NCI-H774 (cell line): ENCODE results near the gene PCP2.

Source experiments
- DNase-seq: peaks from one replicate; lab custom pipeline; 2025; lab: John Stamatoyannopoulos, UW

PCP2 gene

DNA sequence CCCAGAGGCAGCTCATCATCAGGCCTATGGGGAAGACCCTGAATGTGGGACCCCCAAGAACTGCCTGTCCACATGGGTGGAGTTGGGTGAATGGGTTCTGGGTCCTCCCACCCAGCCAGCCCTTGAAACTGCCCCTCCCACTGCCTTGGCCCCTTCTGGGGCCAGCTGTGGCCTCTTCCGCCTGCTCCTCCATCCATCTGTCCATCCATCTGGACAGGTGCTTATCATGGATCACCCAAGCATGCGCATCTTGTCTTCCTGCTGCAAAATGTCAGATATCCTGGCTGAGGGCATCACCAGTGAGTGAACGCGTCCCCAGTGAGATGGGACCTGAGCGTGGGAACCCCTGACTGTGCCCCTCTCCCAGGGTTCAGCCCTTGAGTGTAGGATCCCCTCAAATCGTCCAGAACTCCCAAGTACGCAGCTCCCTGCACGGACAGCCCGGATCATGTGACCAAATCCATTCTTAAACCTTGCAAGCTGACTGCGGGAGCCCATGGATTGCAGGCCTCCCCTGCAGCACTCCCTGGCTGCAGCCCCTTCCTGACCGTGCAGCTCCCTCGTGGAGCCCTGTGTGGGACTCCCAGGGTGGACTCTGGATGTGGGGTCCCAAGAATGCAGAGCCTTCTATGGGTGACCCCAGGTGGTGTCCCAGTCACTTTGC, 5.4 kb upstream of the PCP2 start:
- no peak for DNase-seq

DNA sequence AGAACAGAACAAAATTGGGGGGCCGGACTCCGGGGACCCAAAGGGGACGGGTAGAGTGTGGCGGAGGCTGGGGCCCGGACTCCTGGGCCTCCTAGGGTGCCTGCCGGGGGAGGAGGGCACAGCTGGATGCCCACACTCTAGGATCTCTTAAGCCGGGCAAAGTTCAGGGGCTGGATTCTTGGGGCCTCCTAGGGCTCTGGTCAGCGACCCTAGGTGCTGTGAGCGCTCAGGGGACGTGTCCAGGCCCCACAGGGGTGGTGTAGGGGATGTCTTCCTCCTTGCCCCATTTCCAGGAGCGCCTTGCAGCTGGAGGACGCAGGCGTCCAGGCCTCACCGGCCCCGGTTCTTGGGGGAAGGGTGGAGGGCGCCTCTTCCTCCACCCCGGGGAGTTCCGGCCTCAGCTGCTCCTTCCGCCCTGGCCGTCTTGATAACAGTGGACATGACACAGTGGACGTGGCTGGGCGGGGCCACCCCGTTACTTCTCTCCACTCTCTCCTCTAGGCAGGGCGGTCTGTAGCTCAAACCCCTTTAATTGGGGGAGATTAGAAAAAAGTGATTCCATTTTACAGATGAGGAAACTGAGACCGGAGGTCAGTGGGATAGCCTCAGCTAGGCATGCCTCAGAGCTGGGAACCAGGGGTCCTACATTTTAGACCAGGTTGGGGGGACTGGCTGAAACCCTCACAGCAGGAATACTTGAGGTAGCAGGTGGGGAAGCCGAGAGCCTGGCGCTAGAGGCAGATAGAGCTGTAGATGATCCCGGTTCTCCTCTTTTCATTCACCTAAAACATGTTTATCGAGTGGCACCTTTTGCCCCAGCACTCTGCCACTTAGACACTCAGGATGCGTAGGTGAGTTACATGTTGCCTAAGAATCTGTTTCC, 4.1 kb upstream of the PCP2 start:
- DNase-seq, result no peak

DNA sequence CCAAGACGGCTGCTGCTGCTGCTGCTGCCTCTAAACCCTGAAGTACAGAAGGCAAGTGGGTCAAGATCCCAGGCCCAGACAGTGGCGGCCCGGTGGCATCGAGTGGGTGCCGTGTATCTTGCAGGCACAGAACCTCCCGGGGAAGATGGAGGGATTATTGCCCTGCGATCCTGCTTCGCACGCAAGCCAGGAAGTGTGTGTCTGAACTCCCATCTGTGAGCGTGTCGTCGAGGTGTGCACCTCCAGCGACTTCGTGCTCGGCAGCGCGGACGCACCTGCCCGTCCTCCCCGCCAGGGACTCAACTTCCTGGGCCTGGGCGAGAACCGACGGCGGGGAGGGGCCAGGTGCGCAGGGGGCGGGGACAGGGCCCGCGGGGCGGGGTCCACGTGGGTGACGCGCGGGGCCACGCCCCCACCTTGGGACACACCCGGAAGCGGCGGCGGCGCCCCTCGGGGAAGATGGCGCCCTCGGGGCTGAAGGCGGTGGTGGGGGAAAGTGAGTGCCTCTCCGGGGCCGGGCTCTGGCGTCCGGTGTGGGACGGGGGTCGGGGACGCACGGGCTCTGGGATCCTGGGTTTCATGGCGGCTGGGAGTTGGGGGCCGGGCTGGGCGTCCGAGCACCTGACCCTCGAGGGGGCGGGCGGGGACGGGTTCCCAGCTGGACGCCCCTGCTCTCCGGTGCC, 3.3 kb upstream of the PCP2 start, which contains the start of gene STXBP2:
TSS of gene STXBP2 (plus strand) at position 420 of the 683 bp plus-strand sequence. CDS start at position 460, 40 bp downstream.
- peak; percentile 86 for DNase-seq

DNA sequence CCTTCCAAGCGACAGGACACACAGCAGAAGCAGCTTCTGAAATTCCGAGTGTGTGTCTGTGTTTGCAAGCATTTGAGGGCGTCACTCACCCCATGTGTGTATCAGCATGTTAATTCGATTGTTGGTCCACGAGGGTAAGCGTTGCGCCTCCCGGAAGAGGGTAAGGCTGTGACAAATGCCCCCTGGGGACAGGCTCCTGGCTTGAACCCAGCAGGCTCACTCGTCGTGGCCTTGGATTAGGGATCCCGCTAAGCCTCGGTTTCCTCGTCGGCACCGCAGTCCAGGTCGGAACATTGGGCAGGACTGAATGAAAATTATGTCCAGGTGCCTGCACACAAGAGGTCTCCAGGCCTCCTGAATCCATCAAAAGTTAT, 2.8 kb upstream of the PCP2 start:
- no peak for DNase-seq

DNA sequence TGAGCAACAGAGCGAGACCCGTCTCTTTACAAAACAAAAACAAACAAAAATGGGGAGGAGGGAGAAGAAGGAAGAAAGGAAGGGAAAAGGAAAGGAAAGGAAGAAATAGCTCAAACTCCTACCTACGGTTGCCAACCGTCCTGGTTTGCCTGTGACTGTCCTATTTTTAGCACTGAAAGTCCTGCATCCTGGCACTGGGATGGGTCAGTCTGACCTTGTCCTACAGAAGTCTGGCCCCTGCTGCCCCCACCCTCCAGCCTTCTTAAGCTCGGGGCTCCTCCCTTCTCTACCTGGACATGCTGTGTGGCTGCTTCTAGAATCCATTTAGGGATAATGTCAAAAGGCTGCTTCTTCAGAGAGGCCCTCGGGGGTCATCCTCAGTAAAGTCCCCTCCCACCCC, 2.2 kb upstream of the PCP2 start:
- no peak for DNase-seq

DNA sequence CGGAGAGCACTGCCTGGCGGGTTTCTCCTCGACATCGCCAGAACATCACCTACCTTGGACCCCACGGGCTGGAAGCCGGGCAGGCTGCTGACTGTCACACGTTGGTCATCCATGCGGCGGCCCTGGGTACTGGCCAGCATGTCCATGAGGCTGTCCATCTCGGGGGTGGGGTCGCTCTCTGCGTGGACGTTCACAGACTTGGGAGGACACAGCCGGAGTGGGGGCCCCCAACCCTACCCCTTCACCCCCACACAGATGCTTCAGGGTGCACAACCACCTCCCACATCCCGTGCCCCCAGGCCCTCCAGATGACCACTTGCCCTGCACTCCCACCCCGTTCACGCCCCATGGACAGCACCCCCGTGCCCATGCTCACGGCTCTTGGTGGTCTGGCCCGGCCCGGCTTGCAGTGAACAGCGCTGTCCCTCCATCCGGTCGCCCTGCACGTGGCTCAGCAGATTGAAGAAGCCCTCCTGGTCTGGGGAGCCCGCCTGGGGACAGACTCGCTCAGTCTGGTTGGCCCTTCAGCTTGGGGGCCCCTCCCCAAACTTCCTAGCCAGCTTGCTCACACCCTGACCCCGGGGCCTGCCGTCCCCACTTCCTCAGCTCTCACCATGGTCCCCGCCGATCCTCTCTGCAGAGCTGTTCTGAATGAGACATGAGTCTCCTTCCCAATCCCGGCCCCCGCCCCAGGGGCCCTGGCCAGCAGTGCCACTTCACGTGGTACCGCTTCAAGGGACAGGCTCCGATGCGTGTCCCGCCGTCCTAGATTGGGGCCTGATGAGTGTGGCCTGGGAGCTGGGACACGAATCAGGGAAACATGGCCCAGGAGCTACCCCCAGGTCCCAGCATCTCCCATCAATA, 947 bp downstream of the PCP2 start:
- DNase-seq, result no peak

DNA sequence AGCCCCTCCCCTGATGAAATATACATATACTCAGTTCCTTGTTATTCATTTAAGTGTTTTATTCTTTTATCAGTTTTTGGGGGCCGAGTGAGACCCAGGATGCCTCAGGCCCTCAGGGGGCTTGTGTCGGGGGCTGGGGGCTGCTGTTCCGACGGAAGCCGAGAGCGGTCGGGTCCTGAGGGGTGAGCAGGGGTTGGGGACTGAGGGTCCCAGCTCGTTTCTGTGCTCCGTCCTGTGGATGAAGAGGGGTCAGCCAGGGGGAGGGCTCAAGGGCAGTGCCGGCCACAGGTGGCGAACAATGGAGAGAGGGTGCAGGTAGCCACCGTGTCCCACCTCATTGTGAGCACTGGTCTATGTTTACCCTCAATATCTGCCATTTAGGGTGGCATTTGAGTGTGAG, 1.9 kb downstream of the PCP2 start:
- no peak for DNase-seq

DNA sequence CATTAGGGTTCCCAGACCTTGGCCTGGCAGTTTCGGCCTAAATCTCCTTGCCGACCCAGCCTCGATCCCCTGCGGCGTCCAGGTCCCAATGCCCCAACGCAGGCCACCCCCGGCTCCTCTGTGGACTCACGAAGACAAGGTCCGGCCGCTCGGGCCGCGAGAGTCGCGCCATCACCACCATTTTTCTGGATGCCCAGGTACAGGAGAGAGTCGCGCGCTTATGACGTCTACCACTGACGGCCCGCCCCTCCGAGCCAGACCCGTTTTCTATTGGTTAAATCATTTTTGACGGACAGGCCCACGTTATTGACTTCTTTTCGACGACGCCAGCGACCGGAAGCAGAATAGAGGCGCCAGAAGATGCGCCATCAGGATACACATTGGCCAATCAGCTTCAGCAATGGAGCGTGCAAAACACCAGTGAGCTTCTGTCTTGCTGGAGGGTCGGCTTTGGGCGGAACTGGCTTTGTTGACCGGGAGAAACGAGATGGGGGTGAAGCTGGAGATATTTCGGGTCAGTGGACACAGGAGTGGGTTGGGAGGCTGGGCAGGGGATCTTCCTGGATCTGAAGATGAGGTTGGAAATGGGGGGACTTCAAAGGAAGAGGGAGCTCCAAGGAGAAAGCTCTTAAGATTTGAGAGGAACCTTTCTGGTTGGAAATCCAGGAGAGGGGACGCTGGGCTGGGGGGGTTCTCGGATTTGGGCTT, 4.0 kb downstream of the PCP2 start, which contains the start of the genes PET100 and XAB2:
TSS of gene PET100 (plus strand) at position 447 of the 708 bp plus-strand sequence. CDS start at position 488, 41 bp downstream.
TSS of gene XAB2 (minus strand) at position 199 of the 708 bp plus-strand sequence. CDS start at position 181, 18 bp downstream.
- peak; percentile 97 for DNase-seq

DNA sequence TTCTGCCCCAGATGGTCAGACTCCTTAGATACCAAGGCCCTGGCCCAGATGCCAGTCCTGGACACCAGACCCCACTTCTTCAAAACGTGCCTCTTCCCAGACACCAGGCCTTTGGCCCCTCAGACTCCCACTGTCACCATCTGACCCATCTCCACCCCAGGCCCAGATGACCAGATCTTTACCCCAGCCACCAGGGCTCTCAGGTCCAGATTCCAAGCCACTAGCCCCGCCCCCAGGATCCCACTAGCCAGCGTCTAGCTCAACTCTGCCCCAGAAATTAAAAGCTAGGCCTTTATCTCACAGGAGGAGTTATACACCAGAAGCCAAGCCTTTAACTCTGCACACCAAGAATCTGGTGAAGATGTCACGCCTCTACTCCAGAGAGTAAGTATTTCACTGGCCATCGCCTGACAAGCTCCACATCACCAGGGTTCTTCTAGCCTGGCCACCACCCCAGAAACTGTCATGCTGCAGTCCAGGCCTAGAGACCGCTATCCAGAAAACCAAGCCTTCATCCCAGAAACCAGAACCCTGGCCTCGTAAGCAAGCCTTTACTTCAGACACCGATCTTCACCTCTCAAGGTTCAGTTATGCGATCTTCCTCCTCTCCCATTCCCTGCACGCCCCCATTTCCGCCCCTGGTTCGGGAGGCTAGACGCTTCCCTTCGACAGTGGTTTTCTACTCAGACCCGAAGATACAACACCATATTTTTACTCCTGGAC, 4.8 kb downstream of the PCP2 start:
- DNase-seq, result no peak

DNA sequence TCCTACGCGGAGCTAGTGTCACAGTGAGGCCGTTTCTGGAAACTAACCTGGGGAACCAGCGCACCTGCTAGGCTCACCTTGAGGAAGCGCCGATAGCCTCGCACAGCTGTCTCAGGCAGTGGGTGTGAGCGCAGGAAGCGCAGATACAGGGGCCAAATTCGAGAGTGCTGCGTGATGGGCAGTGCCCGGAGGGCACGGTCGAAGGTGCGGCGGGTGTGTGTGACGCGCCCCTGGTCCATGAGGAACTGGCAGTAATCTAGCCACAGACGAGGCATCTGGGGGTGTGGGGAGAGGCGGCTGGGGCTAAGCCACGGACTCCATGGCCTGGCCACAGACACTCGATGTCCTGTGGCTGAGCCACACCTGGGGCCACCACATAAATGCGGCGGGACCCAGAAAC, 6.4 kb downstream of the PCP2 start:
- DNase-seq, result no peak

DNA sequence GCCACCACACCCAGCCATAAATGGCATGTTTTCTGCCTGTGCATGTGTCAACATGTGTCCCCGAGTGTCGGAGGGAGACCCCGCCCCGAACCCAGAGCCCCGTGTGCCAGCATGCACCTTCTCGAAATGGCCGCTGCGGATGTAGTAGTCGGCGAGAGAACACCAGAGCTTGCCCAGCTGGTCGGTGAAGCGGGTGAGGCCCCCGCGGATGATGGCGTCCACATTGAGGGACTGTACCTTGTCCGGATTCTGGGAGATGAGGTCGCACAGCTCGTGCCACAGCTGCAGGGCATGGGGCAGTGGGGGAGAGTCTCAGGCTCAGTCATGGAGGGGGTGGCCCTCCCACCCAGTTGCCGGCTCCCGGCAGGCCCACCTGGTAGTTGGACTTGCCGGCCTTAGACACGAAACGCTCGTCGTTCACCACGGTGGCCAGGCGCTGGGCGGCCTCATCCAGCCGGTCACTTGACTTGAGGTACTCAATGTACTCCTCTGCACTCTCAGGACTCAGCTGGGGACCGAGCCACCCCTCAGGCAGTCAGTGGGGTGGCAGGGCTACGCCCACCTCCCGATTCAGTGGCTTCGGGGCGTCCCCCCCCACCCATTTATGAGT, 7.7 kb downstream of the PCP2 start:
- no peak for DNase-seq

DNA sequence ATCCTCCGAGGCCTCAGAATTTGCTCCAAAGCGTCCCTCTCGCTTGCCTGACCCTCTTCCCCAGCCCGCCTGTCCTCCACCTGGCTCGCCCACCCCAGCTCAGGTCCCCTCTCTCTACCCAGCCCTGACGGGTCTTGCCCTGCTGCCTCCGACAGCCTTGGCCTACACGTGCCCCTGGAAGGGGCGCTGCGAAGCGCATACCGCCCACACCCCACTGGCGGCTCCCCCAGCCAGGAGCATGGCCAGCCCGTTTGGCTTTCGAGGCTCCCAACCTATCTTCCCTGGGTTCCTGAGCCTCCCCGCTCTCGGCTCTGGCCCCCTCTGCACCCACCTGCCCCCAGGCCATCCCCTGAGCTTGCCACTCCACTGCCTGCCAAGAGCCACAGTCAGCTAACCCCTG, 8.7 kb downstream of the PCP2 start:
- DNase-seq, result no peak

DNA sequence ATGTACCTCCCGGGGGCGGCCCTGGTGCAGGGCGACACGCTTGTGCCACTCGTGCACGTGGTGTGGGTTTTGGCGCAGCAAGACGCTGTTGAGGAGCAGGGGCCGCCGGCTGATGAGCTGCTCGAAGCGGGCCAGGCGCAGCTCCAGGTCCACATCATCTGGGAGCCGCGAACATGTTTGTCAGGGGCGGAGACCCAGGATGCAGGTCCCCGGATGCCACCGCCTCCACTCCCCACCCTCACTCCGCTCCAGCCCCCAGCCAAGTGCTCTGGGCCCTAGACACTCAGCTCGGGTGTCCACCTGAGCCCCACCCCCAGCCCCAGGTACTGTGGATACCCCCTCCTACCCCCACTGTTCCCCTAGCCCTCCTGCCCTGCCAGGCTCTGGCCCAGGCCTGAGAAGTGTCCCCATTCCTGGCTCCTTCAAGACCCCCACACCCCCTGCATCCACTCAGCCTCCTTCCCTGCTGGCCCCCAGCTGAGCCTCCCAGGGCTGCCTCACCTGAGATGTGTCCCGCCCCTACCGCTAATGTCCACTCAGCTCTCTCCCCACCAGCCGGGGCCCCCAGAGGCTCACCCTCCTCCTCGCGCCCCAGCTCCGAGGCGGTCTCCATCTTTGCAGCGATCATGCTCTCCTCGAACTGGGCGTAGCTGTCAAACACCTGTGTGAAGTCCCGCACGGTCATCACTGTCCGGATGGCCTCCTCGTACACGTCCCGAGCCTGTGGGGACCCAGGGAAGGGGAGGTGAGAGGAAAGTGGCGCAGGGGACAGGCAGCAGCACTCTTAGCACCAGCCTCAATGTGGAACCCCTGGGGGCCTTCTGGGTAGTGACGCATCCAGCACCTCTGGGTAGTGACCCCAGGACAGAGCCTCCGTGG, 9.6 kb downstream of the PCP2 start:
- no peak for DNase-seq

DNA sequence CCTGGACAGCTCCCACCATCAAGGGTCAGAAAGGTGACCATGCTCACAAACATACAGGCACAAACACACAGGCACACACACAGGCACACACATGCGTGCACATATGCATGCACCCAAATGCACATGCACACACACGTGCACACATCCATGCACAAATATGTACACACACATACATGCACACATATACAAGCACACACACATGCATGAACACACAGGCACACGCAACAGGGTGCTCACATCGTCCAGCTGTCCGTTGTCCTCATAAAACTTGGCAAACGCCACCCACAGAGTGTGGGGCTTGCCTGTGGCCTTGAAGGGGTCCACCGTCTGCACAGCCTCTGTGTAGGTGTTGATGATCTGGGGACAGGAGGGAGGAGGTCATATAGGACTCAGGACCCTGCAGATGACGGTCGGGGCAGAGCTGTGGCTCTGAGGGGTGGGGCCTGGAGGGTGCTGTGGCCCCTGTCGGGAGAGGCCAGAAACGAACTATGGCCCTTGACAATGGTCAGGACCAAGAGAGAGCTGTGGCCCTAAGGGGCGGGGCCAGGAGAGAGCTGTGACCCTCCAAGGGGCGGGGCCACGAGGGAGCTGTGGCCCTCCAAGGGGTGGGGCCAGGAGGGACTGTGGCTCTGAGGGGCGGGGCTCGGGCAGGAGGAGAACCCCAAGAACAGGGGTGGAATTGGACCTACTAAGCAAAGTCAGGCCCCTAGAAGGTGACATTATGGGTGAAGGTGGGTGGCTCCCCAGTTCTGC, 10.4 kb downstream of the PCP2 start:
- DNase-seq, result no peak

DNA sequence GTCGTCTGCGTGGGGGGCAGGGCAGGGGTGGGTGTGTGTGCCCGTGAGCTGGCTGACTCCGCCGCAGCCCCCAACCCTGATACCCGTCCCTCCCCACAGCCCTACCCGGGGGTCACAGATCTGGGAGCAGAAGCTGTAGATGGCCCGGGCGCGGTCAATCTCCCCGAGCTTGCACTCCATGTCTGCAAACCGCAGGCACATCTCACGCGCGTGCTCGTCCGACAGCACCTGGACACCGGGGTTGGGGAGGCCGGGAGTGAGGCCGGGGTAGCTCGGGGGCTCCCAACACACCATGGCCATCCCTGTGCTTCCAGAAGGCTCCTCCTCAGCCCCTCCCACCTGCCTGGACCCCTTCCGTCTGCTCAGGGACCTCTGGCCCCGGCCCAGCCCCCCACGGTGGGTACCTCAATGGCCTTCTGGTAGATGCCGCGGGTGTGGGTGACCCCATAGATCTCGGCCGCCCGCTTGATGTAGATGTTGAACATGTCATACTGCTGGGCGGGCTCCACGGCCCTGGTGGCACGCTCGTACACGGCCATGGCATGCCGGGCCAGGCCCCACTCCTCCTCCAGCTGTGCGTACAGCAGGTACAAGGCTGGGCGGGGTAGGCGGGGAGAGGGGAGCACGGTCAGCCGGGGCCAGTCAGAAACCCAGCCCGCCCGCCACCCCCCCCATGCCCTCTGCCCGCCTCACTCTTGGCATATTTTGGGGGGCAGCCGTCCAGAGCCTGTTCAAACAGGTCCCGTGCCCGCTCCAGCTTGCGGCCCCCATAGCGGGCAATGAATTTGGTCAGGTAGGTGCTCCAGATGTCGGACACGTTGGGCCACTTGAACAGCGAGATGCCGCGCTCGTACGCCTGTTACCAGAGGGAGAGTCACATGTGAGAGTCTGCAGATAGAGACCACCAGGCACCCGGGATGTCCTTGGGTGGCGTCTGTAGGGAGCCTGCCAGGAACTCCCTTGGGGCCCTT, 12.8 kb downstream of the PCP2 start:
- no peak for DNase-seq

DNA sequence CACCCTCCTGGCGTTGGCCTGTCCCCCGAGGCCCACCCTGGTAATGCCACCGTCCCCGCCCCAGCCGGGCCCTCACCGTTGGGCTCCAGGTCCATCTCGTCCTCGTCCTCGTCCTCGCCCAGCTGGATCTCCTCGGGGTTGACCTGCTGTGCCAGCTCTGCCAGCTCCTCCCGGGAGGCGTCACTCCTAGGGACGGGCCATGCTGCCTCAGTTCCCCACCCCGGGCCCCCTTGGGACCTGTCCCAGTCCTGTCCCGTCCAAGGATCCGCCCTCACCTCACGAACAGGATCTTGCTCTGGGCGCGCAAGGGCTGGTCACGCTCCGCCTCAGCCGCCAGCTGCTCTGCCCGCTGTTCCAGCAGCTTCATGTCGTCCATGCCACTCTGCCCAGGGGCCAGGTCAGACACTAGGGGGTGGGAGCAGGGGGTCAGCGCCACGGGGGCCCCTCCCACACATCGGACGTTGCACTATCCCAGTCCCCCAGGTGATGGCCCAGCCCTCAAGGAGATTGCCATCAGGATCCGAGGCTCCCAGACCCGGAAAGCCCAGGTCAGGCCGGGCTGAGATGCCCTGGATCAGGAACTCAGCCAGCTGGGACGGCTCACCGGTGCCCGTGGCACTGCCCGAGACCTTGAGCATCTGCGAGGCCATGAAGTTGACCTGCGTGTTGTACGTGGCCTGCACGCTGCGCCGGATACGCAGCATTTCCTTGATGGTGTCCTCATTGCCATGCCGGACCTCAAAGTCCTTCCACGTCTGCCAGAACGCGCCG, 13.7 kb downstream of the PCP2 start:
- DNase-seq, result no peak
